SU-DHL-6 (cell line): ENCODE measurements around the gene SPP1.
"Not testable (repeated sequence)": the region's sequence is repeated elsewhere in the genome, so short reads cannot be mapped to it uniquely, and the experiment has no call there.

Experiments
- H2AFZ ChIP-seq: fragments of 200-600 bp; sonication (generic); 2 replicates; pipeline ENCODE4 v1.6.1; 2014; ENCODE audit warnings: low read depth, mild to moderate bottlenecking, moderate library complexity, mixed read lengths, antibody characterized with exemption, low read length; ENCODE audit not compliant: severe bottlenecking
- H3F3A ChIP-seq: fragments of 200-600 bp; shearing (Covaris generic); 2 replicates; pipeline ENCODE4 v1.6.0; 2016; ENCODE audit warnings: antibody characterized with exemption, mild to moderate bottlenecking; ENCODE audit not compliant: insufficient read depth
- H3K27ac ChIP-seq: fragments of 200-600 bp; sonication (generic); 2 replicates; pipeline ENCODE4 v1.5.1; 2016; ENCODE audit warnings: low read depth, mild to moderate bottlenecking, low read length, moderate library complexity, mixed read lengths
- H3K27me3 ChIP-seq: fragments of 200-600 bp; sonication (generic), shearing (Covaris generic); 2 replicates; pipeline ENCODE4 v1.6.0; 2014; ENCODE audit warnings: mild to moderate bottlenecking, low read length
- H3K36me3 ChIP-seq: fragments of 200-600 bp; sonication (generic); 2 replicates; pipeline ENCODE4 v1.6.1; 2014; ENCODE audit warnings: mild to moderate bottlenecking, low read length, mixed read lengths
- H3K4me2 ChIP-seq: fragments of 300-600, 200-600 bp; shearing (Covaris generic), sonication (generic); 2 replicates; pipeline ENCODE4 v1.6.0; 2014; ENCODE audit warnings: low read length, low read depth, mild to moderate bottlenecking; ENCODE audit not compliant: poor library complexity, severe bottlenecking
- H3K4me3 ChIP-seq: fragments of 200-600 bp; sonication (generic); 2 replicates; pipeline ENCODE4 v1.5.1; 2014; ENCODE audit warnings: antibody characterized with exemption, low read length, mild to moderate bottlenecking, mixed read lengths; ENCODE audit not compliant: insufficient read depth, poor library complexity, severe bottlenecking
- H3K79me2 ChIP-seq: fragments of 200-600 bp; sonication (generic); 2 replicates; pipeline ENCODE4 v1.6.1; 2014; ENCODE audit warnings: mild to moderate bottlenecking, low read length, moderate library complexity; ENCODE audit not compliant: insufficient read depth
- H3K9ac ChIP-seq: fragments of 200-600 bp; sonication (generic); 2 replicates; pipeline ENCODE4 v1.7.0; 2014; ENCODE audit warnings: mild to moderate bottlenecking, low read length
- H3K9me2 ChIP-seq: fragments of 200-600 bp; sonication (generic); replicated peaks from 2 replicates; pipeline ENCODE4 v1.6.1; 2014; ENCODE audit warnings: low read length; ENCODE audit not compliant: insufficient read depth
- H3K9me3 ChIP-seq: fragments of 200-600 bp; sonication (generic); 2 replicates; pipeline ENCODE4 v1.6.1; 2014; ENCODE audit warnings: low read length, mixed read lengths; ENCODE audit not compliant: insufficient read depth
- H4K20me1 ChIP-seq: fragments of 200-600 bp; sonication (generic); 2 replicates; pipeline ENCODE4 v1.6.1; 2014; ENCODE audit warnings: low read depth, mild to moderate bottlenecking, antibody characterized with exemption, low read length, moderate library complexity, mixed read lengths
- CTCF ChIP-seq: fragments of 200-600 bp; sonication (generic); IDR thresholded peaks from one replicate; pipeline ENCODE4 v1.5.1; 2017; ENCODE audit warnings: antibody characterized with exemption, mild to moderate bottlenecking, low read length, moderate library complexity; ENCODE audit not compliant: insufficient read depth, poor library complexity, severe bottlenecking
- EZH2phosphoT487 ChIP-seq: fragments of 200-600 bp; sonication (generic), shearing (Covaris generic); conservative IDR thresholded peaks from 2 replicates; pipeline ENCODE4 v1.6.1; 2018; ENCODE audit warnings: mild to moderate bottlenecking, antibody characterized with exemption, low read length, moderate library complexity, mixed read lengths

SPP1 gene

GRCh38 chr4:87989765-87990164 is 14.3 kb downstream of the SPP1 start:
- no peak overlapping the region for H3K4me2 ChIP-seq
- H3K9me3 ChIP-seq: no peaks in the 10 kb centered on the region
- H3F3A ChIP-seq: no peaks in the 10 kb centered on the region
- H3K79me2 ChIP-seq: no peaks in the 10 kb centered on the region
- H3K27ac ChIP-seq: no peak overlapping the region
- H3K4me3 ChIP-seq: no peak overlapping the region
- H3K9ac ChIP-seq: no peak overlapping the region
- TF ChIP-seq EZH2phosphoT487 (no peak), CTCF (no peak)
- H3K36me3 ChIP-seq: no peaks in the 10 kb centered on the region
- no peaks in the 10 kb centered on the region for H3K9me2 ChIP-seq
- no peak overlapping the region for H2AFZ ChIP-seq
- H3K27me3 ChIP-seq: no peaks in the 10 kb centered on the region
- no peaks in the 10 kb centered on the region for H4K20me1 ChIP-seq

- no peaks in the 10 kb centered on the region for H3K36me3 ChIP-seq
- no peak overlapping the region for H2AFZ ChIP-seq
- H3K9me3 ChIP-seq: no peaks in the 10 kb centered on the region
- no peaks in the 10 kb centered on the region for H3F3A ChIP-seq
- H3K27ac ChIP-seq: no peak overlapping the region
- H3K9me2 ChIP-seq: no peaks in the 10 kb centered on the region
- H3K4me2 ChIP-seq: no peak overlapping the region
- no peaks in the 10 kb centered on the region for H4K20me1 ChIP-seq
- no peaks in the 10 kb centered on the region for H3K27me3 ChIP-seq
- H3K4me3 ChIP-seq: no peak overlapping the region
- TF ChIP-seq EZH2phosphoT487: no peak
- no peak for TF ChIP-seq CTCF
- no peaks in the 10 kb centered on the region for H3K79me2 ChIP-seq
- H3K9ac ChIP-seq: no peak overlapping the region
Observed at GRCh38 chr4:87995435-87995834, 19.9 kb downstream of the SPP1 start.

- H3K79me2 ChIP-seq, H3K27ac ChIP-seq, H4K20me1 ChIP-seq, H3K36me3 ChIP-seq, H3K27me3 ChIP-seq, H3K4me3 ChIP-seq, H3K9me3 ChIP-seq, H3F3A ChIP-seq, H2AFZ ChIP-seq, H3K9me2 ChIP-seq, H3K9ac ChIP-seq, H3K4me2 ChIP-seq: not testable (repeated sequence)
Observed at GRCh38 chr4:87999191-87999691, 23.7 kb downstream of the SPP1 start.

- H3F3A ChIP-seq: no peaks in the 10 kb centered on the region
- no peak overlapping the region for H3K27ac ChIP-seq
- H3K4me2 ChIP-seq: no peak overlapping the region
- no peaks in the 10 kb centered on the region for H4K20me1 ChIP-seq
- H3K4me3 ChIP-seq: no peak overlapping the region
- no peaks in the 10 kb centered on the region for H3K27me3 ChIP-seq
- H2AFZ ChIP-seq: no peak overlapping the region
- H3K36me3 ChIP-seq: no peaks in the 10 kb centered on the region
- TF ChIP-seq EZH2phosphoT487 (no peak), CTCF (no peak)
- H3K9me3 ChIP-seq: no peaks in the 10 kb centered on the region
- H3K9ac ChIP-seq: no peak overlapping the region
- H3K9me2 ChIP-seq: no peaks in the 10 kb centered on the region
- H3K79me2 ChIP-seq: no peaks in the 10 kb centered on the region
Observed at GRCh38 chr4:88001871-88002270, 26.4 kb downstream of the SPP1 start.
